ENCODE measurements around the gene ALG12. TPM values are rescaled to one million over a fixed set of nuclear protein-coding genes. Genes with fewer than 3 reads are reported as not detected.

Gene ALG12
- total and polyA plus RNA-seq, 2 of the 13 experiments (the other 11 are each of a cell fraction or from before 2014, with no cell fraction given): 7.8 to 15.8 TPM

- TF ChIP-seq, protein P1, sequence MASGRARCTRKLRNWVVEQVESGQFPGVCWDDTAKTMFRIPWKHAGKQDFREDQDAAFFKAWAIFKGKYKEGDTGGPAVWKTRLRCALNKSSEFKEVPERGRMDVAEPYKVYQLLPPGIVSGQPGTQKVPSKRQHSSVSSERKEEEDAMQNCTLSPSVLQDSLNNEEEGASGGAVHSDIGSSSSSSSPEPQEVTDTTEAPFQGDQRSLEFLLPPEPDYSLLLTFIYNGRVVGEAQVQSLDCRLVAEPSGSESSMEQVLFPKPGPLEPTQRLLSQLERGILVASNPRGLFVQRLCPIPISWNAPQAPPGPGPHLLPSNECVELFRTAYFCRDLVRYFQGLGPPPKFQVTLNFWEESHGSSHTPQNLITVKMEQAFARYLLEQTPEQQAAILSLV (CRISPR knock-in tag; IDR thresholded peaks at IDR 0.05; ENCODE audit: borderline replicate concordance): no peak
- TF ChIP-seq DPF2 (CRISPR knock-in tag; IDR thresholded peaks at IDR 0.05; ENCODE audit: borderline replicate concordance, low read depth) (peak; percentile 29; the same call in 1 of the 2 replicates), FOXK1 (CRISPR knock-in tag; IDR thresholded peaks at IDR 0.05; ENCODE audit: borderline replicate concordance, low read depth) (peak; percentile 11; the same call in 1 of the 2 replicates), CHD4 (IDR thresholded peaks at IDR 0.05; ENCODE audit: borderline replicate concordance, low read length) (no peak), ZNF616 (CRISPR knock-in tag; IDR thresholded peaks at IDR 0.05; ENCODE audit: low read depth) (no peak), ZFX (CRISPR knock-in tag; IDR thresholded peaks at IDR 0.05; ENCODE audit: low read depth) (peak; percentile 84), ZNF564 (CRISPR knock-in tag; IDR thresholded peaks at IDR 0.05) (no peak), HNRNPLL (IDR thresholded peaks at IDR 0.05; ENCODE audit: low read depth, low read length, poor library complexity, severe bottlenecking) (peak; percentile 46), PAWR (CRISPR knock-in tag; IDR thresholded peaks at IDR 0.05; ENCODE audit: borderline replicate concordance) (no peak), SP5 (CRISPR knock-in tag; IDR thresholded peaks at IDR 0.05; ENCODE audit: borderline replicate concordance, low read depth) (no peak), ZNF543 (CRISPR knock-in tag; IDR thresholded peaks at IDR 0.05) (peak; percentile 69), IRF1 (CRISPR knock-in tag; IDR thresholded peaks at IDR 0.05; ENCODE audit: low read depth) (no peak), ZNF597 (CRISPR knock-in tag; IDR thresholded peaks at IDR 0.05) (no peak), FUBP1 (CRISPR knock-in tag; IDR thresholded peaks at IDR 0.05; ENCODE audit: borderline replicate concordance) (no peak), HOXA3 (CRISPR knock-in tag; IDR thresholded peaks at IDR 0.05) (peak; percentile 50; the same call in 1 of the 2 replicates), KLF9 (CRISPR knock-in tag; IDR thresholded peaks at IDR 0.05; ENCODE audit: low read depth) (no peak)
- TF ChIP-seq, protein P2, sequence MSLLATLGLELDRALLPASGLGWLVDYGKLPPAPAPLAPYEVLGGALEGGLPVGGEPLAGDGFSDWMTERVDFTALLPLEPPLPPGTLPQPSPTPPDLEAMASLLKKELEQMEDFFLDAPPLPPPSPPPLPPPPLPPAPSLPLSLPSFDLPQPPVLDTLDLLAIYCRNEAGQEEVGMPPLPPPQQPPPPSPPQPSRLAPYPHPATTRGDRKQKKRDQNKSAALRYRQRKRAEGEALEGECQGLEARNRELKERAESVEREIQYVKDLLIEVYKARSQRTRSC (CRISPR knock-in tag; IDR thresholded peaks at IDR 0.05; ENCODE audit: low read depth): no peak
- TF ChIP-seq, protein P3, sequence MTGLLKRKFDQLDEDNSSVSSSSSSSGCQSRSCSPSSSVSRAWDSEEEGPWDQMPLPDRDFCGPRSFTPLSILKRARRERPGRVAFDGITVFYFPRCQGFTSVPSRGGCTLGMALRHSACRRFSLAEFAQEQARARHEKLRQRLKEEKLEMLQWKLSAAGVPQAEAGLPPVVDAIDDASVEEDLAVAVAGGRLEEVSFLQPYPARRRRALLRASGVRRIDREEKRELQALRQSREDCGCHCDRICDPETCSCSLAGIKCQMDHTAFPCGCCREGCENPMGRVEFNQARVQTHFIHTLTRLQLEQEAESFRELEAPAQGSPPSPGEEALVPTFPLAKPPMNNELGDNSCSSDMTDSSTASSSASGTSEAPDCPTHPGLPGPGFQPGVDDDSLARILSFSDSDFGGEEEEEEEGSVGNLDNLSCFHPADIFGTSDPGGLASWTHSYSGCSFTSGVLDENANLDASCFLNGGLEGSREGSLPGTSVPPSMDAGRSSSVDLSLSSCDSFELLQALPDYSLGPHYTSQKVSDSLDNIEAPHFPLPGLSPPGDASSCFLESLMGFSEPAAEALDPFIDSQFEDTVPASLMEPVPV (CRISPR knock-in tag; IDR thresholded peaks at IDR 0.05): 0 out of 2 replicates have a peak, but pooled peaks have one; percentile 5
Observed at GRCh38 chr22:49966774-49967705, 48.8 kb upstream of the ALG12 start (continued).
